HG02759 (cell line): Measurements from ENCODE around the gene KMT2B.

ENCODE experiments used
- ATAC-seq: cut with Tn5 transposase; IDR thresholded peaks from one replicate; pipeline ENCODE4 v1.9.1; 2021; ENCODE audit warnings: mild to moderate bottlenecking, moderate library complexity; ENCODE audit not compliant: unreplicated experiment

The KMT2B gene

GRCh38 chr19:35776102-35776788 lies 58.4 kb downstream of the KMT2B start:
- no peak for ATAC-seq

- no peak for ATAC-seq
Measured at GRCh38 chr19:35777086-35777841, 59.5 kb downstream of the KMT2B start.

GRCh38 chr19:35777961-35778360 lies 60.2 kb downstream of the KMT2B start:
- ATAC-seq, result no peak

DNA sequence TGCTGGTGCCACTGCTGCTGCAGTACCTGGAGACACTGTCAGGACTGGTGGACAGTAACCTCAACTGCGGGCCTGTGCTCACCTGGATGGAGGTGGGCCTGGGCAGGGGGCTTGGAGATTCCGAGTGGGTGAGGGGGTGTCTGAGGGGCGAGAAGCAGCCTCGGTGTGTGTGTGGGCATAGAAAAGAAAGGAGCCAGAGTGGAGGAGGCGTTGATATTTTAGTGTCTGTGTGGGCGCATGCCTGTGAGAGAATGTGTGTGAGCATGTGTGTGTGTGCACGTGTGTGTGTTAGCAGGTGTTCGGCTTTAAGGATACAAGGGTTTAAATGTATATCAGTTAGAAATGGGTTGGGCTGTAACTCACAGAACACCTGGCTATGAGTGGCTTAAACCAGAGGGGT lies 61.2 kb downstream of the KMT2B start:
- ATAC-seq, result no peak

DNA sequence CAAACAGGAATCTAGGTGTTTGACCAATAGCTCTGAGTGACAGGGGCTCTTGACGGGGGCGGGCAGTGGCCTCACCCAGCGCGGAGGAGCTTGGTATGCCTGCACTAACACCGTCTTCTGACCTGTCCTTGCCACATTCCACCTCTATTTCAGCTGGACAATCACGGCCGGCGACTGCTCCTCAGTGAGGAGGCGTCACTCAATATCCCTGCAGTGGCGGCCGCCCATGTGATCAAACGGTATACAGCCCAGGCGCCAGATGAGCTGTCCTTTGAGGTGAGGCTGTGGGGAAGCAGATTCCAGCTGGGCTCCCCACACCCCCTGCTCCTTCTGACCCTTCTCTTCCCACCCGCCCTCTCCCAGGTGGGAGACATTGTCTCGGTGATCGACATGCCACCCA lies 62.3 kb downstream of the KMT2B start:
- no peak for ATAC-seq

DNA sequence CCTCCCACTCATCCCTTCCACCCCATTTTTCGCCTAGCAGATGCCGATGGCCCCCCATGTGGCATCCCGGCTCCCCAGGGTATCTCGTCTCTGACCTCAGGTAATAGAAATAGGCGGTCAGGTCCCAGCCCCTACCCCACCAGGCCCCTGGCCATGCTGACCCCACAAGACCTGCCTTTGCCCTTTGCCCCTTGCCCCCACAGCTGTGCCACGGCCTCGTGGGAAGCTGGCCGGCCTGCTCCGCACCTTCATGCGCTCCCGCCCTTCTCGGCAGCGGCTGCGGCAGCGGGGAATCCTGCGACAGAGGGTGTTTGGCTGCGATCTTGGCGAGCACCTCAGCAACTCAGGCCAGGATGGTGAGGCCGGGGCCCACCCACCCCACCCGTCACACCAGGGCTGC lies 62.9 kb downstream of the KMT2B start:
- ATAC-seq, result no peak

- no peak for ATAC-seq
Measured at GRCh38 chr19:35781650-35782049, 63.8 kb downstream of the KMT2B start.

DNA sequence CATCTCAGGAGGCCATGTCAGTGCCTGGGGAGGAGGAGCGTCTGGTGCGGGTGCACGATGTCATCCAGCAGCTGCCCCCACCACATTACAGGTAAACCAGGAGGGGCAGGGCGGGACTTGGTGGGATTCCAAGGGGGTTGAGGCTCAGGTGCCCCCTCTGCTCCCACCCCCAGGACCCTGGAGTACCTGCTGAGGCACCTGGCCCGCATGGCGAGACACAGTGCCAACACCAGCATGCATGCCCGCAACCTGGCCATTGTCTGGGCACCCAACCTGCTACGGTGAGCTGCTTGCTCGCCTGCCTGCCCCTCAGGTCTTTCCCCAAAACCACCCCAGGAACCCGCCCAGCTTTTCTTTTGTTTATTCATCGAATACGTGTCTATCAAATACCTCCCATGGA lies 64.8 kb downstream of the KMT2B start:
- ATAC-seq, result no peak

DNA sequence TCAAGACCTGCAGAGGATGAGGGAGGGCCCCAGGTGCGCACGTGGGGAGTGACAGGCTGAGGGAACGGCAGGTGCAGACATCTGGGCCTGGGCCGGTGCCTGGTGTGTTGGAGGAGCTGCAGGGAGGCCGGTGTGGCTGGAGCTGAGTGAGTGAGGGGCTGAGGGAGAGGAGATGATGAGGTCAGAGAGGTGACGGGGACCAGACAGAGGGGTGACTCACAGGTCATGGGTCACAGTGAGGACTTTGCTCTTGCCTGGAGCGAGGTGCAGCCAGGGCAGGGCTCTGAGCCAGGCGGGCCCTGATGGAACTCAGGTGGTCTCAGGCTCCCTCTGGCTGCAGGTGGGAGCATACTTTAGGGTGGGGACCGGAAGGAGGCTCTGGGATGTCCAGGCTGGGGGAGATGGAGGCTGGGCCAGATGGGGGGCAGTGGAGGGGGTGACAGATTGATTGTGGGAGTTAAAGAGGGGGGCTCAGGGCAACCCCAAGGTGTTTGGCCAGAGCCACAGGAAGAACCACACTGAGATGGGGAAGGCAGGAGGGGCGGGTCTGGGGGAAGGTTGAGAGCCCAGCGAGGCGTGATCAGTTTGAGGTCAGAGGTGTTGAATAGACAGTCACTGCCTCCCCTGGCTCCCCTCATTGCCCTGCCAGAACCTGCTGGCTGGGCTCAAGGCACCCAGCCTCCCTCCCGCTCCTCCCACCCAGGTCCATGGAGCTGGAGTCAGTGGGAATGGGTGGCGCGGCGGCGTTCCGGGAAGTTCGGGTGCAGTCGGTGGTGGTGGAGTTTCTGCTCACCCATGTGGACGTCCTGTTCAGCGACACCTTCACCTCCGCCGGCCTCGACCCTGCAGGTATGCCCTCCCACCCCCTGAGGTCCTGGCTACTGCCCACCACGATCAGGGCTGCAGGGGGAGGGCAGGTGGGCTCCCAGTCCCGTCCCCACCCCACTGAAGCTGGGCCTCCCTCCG lies 65.9 kb downstream of the KMT2B start:
- no peak for ATAC-seq

DNA sequence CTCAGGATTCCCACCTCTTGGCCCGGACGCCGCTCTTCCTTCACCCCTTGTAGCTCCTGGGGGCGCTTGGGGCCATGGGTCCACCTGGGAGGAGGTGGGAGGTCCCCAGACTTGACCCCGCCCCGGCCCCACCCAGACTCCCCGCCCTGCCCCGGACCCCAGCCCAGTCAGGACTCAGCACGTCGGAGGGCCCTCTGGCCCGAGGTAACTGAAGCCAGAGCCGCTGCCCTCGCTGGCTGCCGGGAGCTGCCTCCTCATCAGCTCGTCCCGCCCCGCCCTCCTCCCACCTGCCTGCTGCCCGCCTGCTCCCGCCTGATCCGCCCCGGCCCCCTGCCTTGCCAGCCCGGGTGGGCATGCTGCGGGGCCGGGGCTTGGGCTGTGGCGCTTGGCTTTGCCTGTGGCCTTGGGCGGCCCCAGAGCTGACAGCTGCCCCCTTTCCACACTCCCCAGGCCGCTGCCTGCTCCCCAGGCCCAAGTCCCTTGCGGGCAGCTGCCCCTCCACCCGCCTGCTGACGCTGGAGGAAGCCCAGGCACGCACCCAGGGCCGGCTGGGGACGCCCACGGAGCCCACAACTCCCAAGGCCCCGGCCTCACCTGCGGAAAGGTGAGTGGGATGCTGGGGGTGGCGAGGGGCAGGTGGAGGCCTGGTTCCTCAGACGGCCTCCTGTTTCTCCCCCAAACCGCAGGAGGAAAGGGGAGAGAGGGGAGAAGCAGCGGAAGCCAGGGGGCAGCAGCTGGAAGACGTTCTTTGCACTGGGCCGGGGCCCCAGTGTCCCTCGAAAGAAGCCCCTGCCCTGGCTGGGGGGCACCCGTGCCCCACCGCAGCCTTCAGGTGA lies 66.9 kb downstream of the KMT2B start:
- no peak for ATAC-seq

GRCh38 chr19:35785339-35785627 lies 67.5 kb downstream of the KMT2B start:
- ATAC-seq, result no peak

GRCh38 chr19:35786299-35787160 lies 68.7 kb downstream of the KMT2B start:
- ATAC-seq, result no peak

- no peak for ATAC-seq
Measured at GRCh38 chr19:35787227-35787799, 69.5 kb downstream of the KMT2B start.
